ENCODE data around the gene INTS3.

Gene INTS3

DNA sequence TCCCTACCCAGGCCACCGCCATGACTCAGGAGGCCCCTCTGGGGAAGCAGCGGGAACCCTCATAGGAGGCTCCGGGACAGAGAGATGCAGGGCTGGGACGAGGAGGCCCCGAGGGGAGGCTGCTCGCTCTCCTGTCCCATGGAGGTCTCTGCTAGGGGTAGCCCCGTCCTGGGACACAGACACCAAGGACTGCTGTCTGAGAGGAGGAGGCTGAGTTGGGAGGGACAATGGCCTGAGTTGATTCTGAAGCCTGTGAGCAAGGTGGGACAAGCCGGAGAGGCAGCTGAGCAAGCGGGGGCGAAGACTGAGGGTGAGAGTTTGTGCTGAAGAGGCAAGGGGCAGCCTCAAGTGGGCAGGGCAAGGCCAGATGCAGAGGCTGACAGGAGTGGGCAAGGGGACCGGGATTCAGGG, 64.8 kb downstream of the INTS3 start:
- in situ Hi-C loops (cut with HindIII; ENCODE audit: low pct_unique_long_range_greater_than_20kb, low sequenced_read_pairs): no loop called here
- TF ChIP-seq JUND (IDR thresholded peaks at IDR 0.05; ENCODE audit: low read depth): no peak
- DNase-seq (ENCODE audit: low read depth in 1 of 2, low spot score in 1 of 2): no peak

DNA sequence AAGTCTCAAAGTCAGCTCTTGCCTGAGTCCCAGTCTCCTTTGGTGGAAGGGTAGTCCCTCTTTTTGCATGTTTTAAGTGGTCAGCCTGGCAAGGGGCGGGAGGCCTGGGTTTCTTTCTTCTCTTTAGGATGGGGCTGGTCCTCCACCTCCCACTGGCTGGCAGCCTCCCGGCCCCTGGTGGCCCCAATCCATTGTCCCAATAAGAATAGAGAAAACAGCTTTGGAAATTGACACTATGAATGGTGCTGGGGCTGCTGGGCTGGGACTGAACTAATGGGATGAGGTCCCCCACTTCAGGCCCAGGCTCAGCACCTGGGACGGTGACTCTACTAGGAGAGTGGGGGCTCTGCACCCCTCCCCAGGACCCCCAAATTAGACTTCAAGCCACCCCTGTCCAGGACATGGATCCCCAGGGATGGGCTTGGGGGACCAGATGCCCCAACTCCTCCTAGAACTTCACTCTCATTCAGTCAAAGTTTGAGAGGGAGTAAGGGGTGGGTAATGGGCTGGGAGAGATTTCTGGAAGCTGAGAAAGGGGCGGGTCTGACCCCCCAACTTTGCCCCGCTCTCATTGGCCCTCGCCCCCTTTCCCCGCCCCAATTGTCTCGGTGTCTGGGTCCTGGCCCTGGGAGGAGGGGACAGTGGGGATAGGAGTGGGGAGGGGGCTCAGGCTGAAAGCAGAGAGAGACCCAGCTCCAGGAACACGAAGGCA, 65.6 kb downstream of the INTS3 start:
- no peak for DNase-seq (ENCODE audit: low read depth in 1 of 2, low spot score in 1 of 2)
- TF ChIP-seq JUND (IDR thresholded peaks at IDR 0.05; ENCODE audit: low read depth): no peak
- in situ Hi-C loops (cut with HindIII; ENCODE audit: low pct_unique_long_range_greater_than_20kb, low sequenced_read_pairs): no loop called here

DNA sequence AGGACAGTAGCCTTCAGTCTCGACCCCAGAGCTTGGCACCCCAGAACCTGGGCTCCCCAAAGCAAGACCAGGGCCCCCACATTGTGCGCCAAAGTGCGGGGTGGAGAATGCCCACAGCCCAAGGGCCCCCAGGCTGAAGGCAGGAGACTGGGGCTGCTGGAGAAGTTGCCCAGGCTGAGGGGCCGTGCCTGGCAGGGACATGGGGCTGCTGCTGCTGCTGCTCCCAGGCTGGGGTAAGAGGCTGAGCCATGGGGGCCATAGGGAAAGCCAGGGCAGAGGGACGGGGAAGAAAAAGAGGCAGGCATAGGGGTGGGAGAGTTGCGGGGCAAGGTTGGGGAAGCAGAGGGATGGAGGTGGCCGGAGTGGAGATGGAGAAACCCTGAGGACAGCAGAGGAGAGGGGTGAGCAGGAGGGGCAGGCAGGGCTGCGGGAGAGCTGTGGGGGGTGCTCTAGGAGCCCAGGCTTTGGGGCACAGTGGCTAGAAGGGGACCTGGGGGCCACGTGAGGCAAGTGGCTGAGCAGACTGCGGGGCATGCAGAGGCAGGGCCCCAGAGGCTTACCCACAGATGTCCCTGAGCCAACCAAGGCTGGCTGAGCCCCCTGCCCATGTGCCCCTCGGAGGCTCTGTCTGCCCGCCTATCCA, 66.2 kb downstream of the INTS3 start:
- in situ Hi-C loops (cut with HindIII; ENCODE audit: low pct_unique_long_range_greater_than_20kb, low sequenced_read_pairs): no loop called here

DNA sequence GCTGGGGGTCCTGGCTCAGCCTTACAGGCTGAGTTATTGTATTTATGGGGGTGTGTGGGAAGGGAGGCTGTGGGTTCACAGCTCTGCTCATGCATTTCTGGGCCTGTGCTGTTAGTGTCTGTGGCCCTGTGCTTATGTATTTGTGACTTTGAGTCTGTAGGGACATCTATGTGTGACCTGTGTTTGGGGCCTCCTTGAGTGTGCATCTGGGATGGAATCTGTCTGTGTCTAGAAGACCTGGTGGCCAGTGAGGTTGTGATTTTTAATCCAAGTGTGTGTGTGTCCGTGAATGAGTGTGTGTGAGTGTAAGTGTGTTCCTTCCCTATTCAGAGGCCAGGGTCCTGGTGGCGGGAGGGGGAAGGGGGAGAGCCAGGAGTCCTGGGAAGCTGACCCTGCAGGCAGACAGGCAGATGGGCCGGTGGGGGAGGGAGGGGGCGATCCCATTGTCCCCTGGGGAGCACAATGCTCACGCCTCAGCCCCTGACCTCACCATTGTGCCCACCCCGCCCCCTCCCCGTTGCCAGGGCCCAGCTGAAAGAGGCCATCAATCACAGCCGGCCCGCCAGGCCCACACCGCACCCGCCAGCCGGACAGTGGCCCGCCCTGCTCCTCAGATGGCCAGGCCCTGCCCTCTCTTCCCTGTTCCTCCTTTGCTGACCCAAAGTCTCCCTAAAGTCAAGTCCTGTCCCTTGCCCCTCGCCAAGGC, 66.9 kb downstream of the INTS3 start:
- in situ Hi-C loops (cut with HindIII; ENCODE audit: low pct_unique_long_range_greater_than_20kb, low sequenced_read_pairs): no loop called here
- no peak for TF ChIP-seq JUND (IDR thresholded peaks at IDR 0.05; ENCODE audit: low read depth)
- no peak for DNase-seq (ENCODE audit: low read depth in 1 of 2, low spot score in 1 of 2)

More for the DNA sequence above, 66.2 kb downstream of the INTS3 start:
- TF ChIP-seq JUND (IDR thresholded peaks at IDR 0.05; ENCODE audit: low read depth): no peak
- DNase-seq (ENCODE audit: low read depth in 1 of 2, low spot score in 1 of 2): no peak

DNA sequence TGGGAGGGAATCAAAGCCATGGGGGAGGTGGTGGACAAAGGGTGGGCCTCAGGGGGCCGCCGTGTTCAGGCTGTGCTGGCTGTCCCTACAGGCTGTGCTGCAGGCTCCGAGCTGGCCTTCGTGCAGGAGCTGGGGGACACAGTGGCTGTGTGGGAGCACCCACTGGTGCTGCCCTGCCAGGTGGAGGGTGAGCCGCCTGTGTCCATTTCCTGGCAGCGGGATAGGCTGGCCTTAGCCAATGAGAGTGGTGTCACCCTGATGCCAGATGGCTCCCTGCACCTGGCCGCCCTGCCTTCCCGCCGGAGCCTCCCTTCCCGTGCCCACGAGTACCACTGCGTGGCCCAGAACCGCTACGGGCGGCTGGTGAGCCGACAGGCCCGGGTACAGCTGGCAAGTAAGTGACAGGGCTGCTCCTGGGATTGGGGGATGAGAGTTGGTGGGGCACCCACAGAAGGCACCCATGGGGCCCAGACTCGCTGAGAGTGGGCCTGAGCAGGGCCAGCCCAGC, 67.5 kb downstream of the INTS3 start:
- DNase-seq (ENCODE audit: low read depth in 1 of 2, low spot score in 1 of 2): no peak
- no peak for TF ChIP-seq JUND (IDR thresholded peaks at IDR 0.05; ENCODE audit: low read depth)
- in situ Hi-C loops (cut with HindIII; ENCODE audit: low pct_unique_long_range_greater_than_20kb, low sequenced_read_pairs): no loop called here

DNA sequence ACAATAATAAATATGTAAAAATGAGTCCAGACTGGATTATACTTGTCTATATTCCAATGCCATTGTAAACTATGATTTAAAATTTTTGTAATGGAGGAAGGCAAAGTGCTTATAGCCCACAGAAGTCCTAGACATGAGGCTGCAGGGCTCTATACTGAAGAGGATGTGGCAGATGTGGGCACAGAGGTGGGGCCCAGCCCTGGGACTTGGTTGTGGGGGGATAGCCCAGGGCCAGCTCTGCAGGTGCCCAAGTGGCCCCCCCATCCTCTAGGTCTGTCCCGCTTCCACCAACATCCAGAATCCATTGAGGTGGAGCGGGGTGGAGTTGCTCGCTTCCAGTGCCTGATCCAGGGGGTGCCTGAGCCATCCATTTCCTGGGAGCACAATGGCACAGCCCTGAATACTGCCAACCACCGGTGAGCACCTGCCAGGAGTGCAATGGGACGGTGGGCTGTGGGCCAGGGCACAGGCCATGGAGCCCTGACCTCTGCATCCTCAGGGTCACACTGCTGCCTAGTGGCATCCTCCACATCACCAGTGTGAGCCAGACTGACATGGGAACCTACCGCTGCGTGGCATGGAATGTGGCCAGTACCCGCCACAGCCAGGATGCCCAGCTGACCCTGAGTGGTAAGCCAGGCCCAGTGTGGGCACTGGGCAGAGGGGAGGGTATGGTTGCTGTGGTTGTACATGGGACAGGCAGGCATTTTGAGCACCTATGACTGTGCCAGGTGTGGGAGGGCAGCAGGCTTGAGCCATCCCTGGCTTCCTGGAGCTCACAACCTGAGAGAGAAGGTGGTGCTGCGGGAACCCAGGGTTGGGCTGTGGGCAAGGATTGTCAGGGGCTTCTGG, 68.3 kb downstream of the INTS3 start:
- no peak for TF ChIP-seq JUND (IDR thresholded peaks at IDR 0.05; ENCODE audit: low read depth)
- no peak for DNase-seq (ENCODE audit: low read depth in 1 of 2, low spot score in 1 of 2)
- in situ Hi-C loops (cut with HindIII; ENCODE audit: low pct_unique_long_range_greater_than_20kb, low sequenced_read_pairs): no loop called here

DNA sequence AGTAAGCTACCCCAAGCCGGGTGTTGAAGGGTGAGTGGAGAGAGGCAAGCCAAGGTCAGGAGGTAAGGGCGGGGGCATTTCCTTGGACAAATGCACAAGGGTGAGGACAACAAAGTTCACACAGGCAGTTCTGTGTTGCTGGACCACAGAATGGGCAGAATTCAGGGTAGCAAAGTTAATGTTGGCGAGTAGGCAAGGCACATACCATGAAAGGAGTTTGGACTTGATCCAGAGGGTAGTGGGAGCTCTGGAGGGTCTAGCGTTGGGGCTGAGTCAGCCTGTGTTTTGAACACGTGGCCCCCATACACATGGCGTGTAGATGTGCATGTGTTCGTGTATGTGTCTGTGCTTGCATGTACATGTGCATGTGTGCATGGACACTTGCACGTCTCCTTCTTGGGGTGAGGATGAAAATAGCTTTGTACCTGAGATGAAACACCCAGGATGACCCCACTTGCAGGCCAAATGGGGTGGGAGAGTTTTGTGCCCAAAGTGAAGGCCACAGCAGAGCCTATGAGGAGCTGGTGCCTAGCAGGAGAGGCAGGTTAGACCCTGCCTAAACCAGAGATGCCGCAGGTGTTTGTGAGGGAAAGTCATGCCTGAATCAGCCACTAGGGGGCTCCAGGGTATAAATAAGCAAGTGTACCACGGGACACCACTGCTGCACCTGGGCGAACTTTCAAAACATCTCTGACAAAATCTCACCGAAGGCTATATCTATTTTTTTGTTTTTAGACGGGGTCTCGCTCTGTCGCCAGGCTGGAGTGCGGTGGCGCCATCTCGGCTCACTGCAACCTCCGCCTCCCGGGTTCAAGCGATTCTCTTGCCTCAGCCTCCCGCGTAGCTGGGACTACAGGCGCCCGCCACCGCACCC, 69.2 kb downstream of the INTS3 start:
- no peak for TF ChIP-seq JUND (IDR thresholded peaks at IDR 0.05; ENCODE audit: low read depth)
- DNase-seq (ENCODE audit: low read depth in 1 of 2, low spot score in 1 of 2): peak; percentile 89 to 97
- in situ Hi-C loops (cut with HindIII; ENCODE audit: low pct_unique_long_range_greater_than_20kb, low sequenced_read_pairs): no loop called here

DNA sequence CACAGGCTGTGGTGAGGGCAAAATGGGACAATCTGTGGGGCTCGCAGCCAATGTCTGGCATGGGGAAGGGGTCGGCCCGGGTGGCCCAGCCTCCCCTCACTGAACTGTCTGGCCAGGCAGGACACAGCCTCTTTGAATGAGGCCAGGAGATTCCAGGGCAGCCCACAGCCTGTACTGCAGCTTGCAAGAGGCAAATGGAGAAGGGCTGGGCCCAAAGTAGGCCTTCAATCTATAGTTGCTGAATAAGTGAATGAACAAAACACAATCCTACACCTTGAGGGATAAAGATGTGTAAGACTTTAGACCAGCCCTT, 70.6 kb downstream of the INTS3 start:
- no peak for DNase-seq (ENCODE audit: low read depth in 1 of 2, low spot score in 1 of 2)
- in situ Hi-C loops (cut with HindIII; ENCODE audit: low pct_unique_long_range_greater_than_20kb, low sequenced_read_pairs): no loop called here
- TF ChIP-seq JUND (IDR thresholded peaks at IDR 0.05; ENCODE audit: low read depth): no peak

DNA sequence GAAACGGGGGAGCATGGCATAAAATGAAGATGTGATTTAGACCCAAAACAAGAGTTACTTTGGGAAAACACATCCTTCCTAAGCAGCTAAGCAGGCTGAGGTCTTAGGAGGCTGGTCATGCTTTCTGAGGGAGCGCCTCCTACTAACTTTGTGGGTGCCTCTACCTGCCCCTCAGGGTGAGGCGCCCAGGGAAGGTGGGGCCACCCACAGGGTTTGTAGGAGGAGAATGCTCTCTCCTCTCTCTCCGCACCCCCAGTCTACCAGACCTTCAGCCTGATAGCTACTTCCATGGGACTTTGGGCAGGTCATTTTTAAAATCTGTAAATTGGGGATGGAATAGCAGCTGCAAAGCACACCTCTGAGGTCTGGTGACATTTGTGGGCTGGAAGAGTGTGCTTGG, 71.2 kb downstream of the INTS3 start:
- no peak for DNase-seq (ENCODE audit: low read depth in 1 of 2, low spot score in 1 of 2)
- no peak for TF ChIP-seq JUND (IDR thresholded peaks at IDR 0.05; ENCODE audit: low read depth)
- in situ Hi-C loops (cut with HindIII; ENCODE audit: low pct_unique_long_range_greater_than_20kb, low sequenced_read_pairs): no loop called here

DNA sequence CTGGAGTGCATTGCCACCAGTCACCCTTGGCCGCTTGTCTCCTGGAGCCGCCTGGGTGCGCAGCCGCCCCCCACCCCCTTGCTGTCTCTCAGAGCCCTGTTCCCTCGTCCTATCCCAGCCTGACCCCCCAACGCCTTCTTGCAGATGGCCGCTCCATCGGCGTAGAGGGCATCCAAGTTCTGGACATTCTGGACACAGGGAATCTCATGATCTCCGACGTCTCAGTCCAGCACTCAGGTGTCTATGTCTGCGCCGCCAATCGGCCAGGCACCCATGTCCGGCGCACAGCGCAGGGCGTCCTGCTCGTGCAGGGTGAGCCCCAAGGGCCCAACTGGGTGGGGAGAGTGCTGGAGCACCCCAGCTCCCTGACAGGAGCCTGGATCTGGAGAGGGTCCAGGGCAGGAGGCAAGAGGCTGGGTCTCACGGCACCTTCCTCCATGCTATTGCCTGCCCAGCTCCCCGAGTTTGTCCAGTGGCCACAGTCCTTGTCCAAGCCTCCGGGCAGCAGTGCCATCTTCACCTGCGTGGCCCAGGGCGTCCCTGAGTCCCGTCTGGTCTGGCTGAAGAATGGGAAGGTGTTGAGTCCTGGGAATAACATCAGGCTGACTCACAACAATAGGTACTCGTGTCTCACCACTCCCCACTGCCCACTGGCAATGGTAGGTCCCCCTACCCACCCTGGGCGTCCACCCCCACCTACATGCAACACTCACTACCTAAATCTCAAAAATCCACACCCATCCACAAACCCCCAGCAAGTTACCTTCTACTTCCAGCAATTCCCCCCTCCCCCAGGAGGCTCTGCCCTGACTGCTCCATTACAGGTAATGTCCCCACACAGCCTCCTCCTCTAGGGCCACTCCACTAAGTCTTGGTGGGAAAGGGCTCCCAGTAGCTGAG, 72.0 kb downstream of the INTS3 start:
- in situ Hi-C loops (cut with HindIII; ENCODE audit: low pct_unique_long_range_greater_than_20kb, low sequenced_read_pairs): no loop called here
- DNase-seq (ENCODE audit: low read depth in 1 of 2, low spot score in 1 of 2): no peak
- TF ChIP-seq JUND (IDR thresholded peaks at IDR 0.05; ENCODE audit: low read depth): no peak

DNA sequence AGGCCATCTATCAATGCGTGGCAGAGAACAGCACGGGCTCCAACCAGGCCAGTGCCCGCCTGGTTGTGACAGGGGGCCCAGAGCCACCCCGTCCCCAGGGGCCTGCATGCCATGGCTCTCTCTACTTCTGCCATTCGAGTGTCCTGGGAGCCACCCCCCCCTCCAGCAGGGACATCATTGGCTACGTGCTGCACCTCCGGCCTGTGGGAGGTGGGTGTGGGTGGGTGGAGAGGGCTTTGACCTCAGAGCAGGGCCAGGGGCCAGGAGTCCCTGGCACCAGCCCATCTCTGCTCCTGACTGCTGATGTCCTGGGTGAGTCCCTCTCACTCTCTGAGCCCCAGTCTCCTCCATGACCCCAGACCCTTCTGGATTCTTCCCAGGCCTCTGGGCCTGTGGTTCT, 72.7 kb downstream of the INTS3 start:
- no peak for TF ChIP-seq JUND (IDR thresholded peaks at IDR 0.05; ENCODE audit: low read depth)
- DNase-seq (ENCODE audit: low read depth in 1 of 2, low spot score in 1 of 2): no peak
- in situ Hi-C loops (cut with HindIII; ENCODE audit: low pct_unique_long_range_greater_than_20kb, low sequenced_read_pairs): no loop called here

All from T47D (cell line).